HEK293 (cell line): ENCODE measurements around the gene TNFRSF21.
A peak's percentile ranks its signal among the peaks of the same experiment; 100 is the strongest.
"Not testable (repeated sequence)": the region's sequence is repeated elsewhere in the genome, so short reads cannot be mapped to it uniquely, and the experiment has no call there.

Experiments
- CTCF ChIA-PET: fragments of 350-600 bp; formaldehyde crosslinking; extraction: SDS; loops from one replicate; lab custom pipeline; 2021; ENCODE audit warnings: antibody characterized with exemption; lab: Yijun Ruan, JAX
- POLR2A ChIA-PET: fragments of 300-600 bp; formaldehyde crosslinking; extraction: SDS; loops from one replicate; lab custom pipeline; 2020; ENCODE audit warnings: antibody characterized with exemption, inconsistent platforms; lab: Yijun Ruan, JAX
- H3K27ac ChIP-seq: fragments of 200-500 bp; sonication (Bioruptor generic); 2 replicates; pipeline ENCODE4 v1.5.1; 2014; ENCODE audit warnings: low read depth, low read length, control low read depth, inconsistent platforms; ENCODE audit errors: extremely low read depth
- H3K36me3 ChIP-seq, 2 experiments: fragments of 200-500 bp in 1 of 2; sonication (Bioruptor generic) in 1 of 2; 1 replicate in 1 of 2; 2 replicates in 1 of 2; pipeline ENCODE4 v1.5.1; 2014 to 2017; ENCODE audit warnings: inconsistent platforms in 2 of 2, low read length in 2 of 2; ENCODE audit not compliant: control insufficient read depth in 2 of 2, insufficient read depth in 1 of 2
- H3K4me1 ChIP-seq: fragments of 200-500 bp; sonication (Bioruptor generic); 2 replicates; pipeline ENCODE4 v1.5.1; 2014; ENCODE audit warnings: mild to moderate bottlenecking, low read length, inconsistent platforms; ENCODE audit not compliant: control insufficient read depth, insufficient read depth
- H3K4me3 ChIP-seq: 2 replicates; pipeline ENCODE4 v1.5.1; 2011; ENCODE audit warnings: low read depth, mild to moderate bottlenecking, control low read depth, low read length, moderate library complexity
- H3K9me3 ChIP-seq: fragments of 200-500 bp; sonication (Bioruptor generic); 2 replicates; pipeline ENCODE4 v1.5.1; 2014; ENCODE audit warnings: low read depth, low read length, inconsistent platforms; ENCODE audit not compliant: control insufficient read depth, insufficient read depth
- IKZF3 ChIP-seq: fragments of 450-650 bp; IDR thresholded peaks from 2 replicates; pipeline ENCODE4 v1.5.0; 2018; ENCODE audit warnings: missing biosample characterization, mild to moderate bottlenecking, missing genetic modification characterization, moderate library complexity
- MEIS1 ChIP-seq: sonication (generic); formaldehyde crosslinking; IDR thresholded peaks from 2 replicates; pipeline ENCODE4 v1.8.1; 2022; ENCODE audit warnings: missing genetic modification reagents, mild to moderate bottlenecking, borderline replicate concordance
- PRDM2 ChIP-seq: fragments of 450-650 bp; formaldehyde crosslinking; IDR thresholded peaks from 2 replicates; pipeline ENCODE4 v1.5.1; 2016; ENCODE audit warnings: missing biosample characterization, missing genetic modification characterization, borderline replicate concordance
- SETDB1 ChIP-seq: IDR thresholded peaks from one replicate; pipeline ENCODE4 v1.6.1; 2017; ENCODE audit warnings: mild to moderate bottlenecking, low read length, moderate library complexity, mixed read lengths; ENCODE audit not compliant: insufficient read length
- ZBTB26 ChIP-seq: fragments of 450-650 bp; formaldehyde crosslinking; optimal IDR thresholded peaks from 2 replicates; pipeline ENCODE3; 2016; ENCODE audit warnings: missing biosample characterization, mild to moderate bottlenecking, missing genetic modification characterization
- ZNF112 ChIP-seq: fragments of 450-650 bp; formaldehyde crosslinking; IDR thresholded peaks from 2 replicates; pipeline ENCODE4 v1.5.0; 2017; ENCODE audit warnings: missing biosample characterization, missing genetic modification characterization
- ZNF114 ChIP-seq: fragments of 450-650 bp; formaldehyde crosslinking; IDR thresholded peaks from 2 replicates; pipeline ENCODE4 v1.5.0; 2017; ENCODE audit warnings: missing biosample characterization, missing genetic modification characterization
- ZNF138 ChIP-seq: fragments of 450-650 bp; formaldehyde crosslinking; IDR thresholded peaks from 2 replicates; pipeline ENCODE4 v1.5.1; 2016; ENCODE audit warnings: missing biosample characterization, missing genetic modification characterization, borderline replicate concordance
- ZNF146 ChIP-seq: fragments of 450-650 bp; formaldehyde crosslinking; IDR thresholded peaks from 2 replicates; pipeline ENCODE4 v1.5.1; 2016; ENCODE audit warnings: missing biosample characterization, missing genetic modification characterization
- ZNF174 ChIP-seq: fragments of 450-650 bp; formaldehyde crosslinking; IDR thresholded peaks from 2 replicates; pipeline ENCODE4 v1.5.0; 2017; ENCODE audit warnings: missing biosample characterization, mild to moderate bottlenecking, missing genetic modification characterization
- ZNF280C ChIP-seq: fragments of 450-650 bp; formaldehyde crosslinking; IDR thresholded peaks from 2 replicates; pipeline ENCODE4 v1.5.1; 2016; ENCODE audit warnings: missing biosample characterization, missing genetic modification characterization
- ZNF362 ChIP-seq: fragments of 450-650 bp; formaldehyde crosslinking; IDR thresholded peaks from 2 replicates; pipeline ENCODE4 v1.5.1; 2016; ENCODE audit warnings: missing biosample characterization, missing genetic modification characterization
- ZNF513 ChIP-seq: fragments of 450-650 bp; IDR thresholded peaks from 2 replicates; pipeline ENCODE4 v1.5.1; 2018; ENCODE audit warnings: missing biosample characterization, missing genetic modification characterization
- ZNF530 ChIP-seq: fragments of 450-650 bp; formaldehyde crosslinking; IDR thresholded peaks from 2 replicates; pipeline ENCODE4 v1.5.1; 2016; ENCODE audit warnings: low read depth, missing biosample characterization, missing genetic modification characterization
- ZNF580 ChIP-seq: fragments of 450-650 bp; formaldehyde crosslinking; IDR thresholded peaks from 2 replicates; pipeline ENCODE4 v1.5.1; 2016; ENCODE audit warnings: missing biosample characterization, missing genetic modification characterization
- ZNF837 ChIP-seq: fragments of 450-650 bp; formaldehyde crosslinking; IDR thresholded peaks from 2 replicates; pipeline ENCODE4 v1.5.1; 2016; ENCODE audit warnings: missing biosample characterization, missing genetic modification characterization

TNFRSF21 gene

GRCh38 chr6:47275640-47276039 lies 34.1 kb downstream of the TNFRSF21 start:
- ChIA-PET POLR2A (no interaction called here), CTCF (no interaction called here)
- no peak overlapping the region for H3K4me3 ChIP-seq
- TF ChIP-seq SETDB1 = no peak
- TF ChIP-seq ZNF362 (tag by site-specific recombination) = no peak
- TF ChIP-seq ZNF513 (tag by site-specific recombination) = no peak
- no peak for TF ChIP-seq ZBTB26 (tag by site-specific recombination)
- no peaks in the 10 kb centered on the region for H3K9me3 ChIP-seq
- H3K4me1 ChIP-seq = peaks cover 9% of the 10 kb centered on the region
- H3K36me3 ChIP-seq = peaks cover 0 to 9% of the 10 kb centered on the region in 2 experiments; a peak in 2 of 3 replicates
- H3K27ac ChIP-seq = no peak overlapping the region

- H3K36me3 ChIP-seq, H3K4me3 ChIP-seq, H3K4me1 ChIP-seq, H3K27ac ChIP-seq, POLR2A ChIA-PET, H3K9me3 ChIP-seq, CTCF ChIA-PET: not testable (repeated sequence)
- peak; percentile 79; the same call in 1 of the 2 replicates for TF ChIP-seq ZNF580 (tag by site-specific recombination)
- peak; percentile 88 for TF ChIP-seq ZNF146 (tag by site-specific recombination)
Measured at GRCh38 chr6:47275132-47275531, 34.6 kb downstream of the TNFRSF21 start.

- TF ChIP-seq ZNF138 (no peak), ZNF114 (no peak), IKZF3 (tag by site-specific recombination) (no peak), PRDM2 (no peak), ZNF112 (tag by site-specific recombination) (no peak), MEIS1 (CRISPR knock-in tag) (no peak), ZNF280C (tag by site-specific recombination) (no peak), ZNF837 (tag by site-specific recombination) (no peak), ZNF530 (no peak), ZNF174 (tag by site-specific recombination) (no peak)
- no peaks in the 10 kb centered on the region for H3K4me1 ChIP-seq
- H3K36me3 ChIP-seq = peaks cover 0 to 3% of the 10 kb centered on the region in 2 experiments; a peak in 1 of 3 replicates
- H3K27ac ChIP-seq = no peak overlapping the region
- H3K9me3 ChIP-seq = no peaks in the 10 kb centered on the region
- H3K4me3 ChIP-seq = no peak overlapping the region
- CTCF ChIA-PET = no interaction called here
- POLR2A ChIA-PET = no interaction called here
Measured at GRCh38 chr6:47268572-47269187, 41.0 kb downstream of the TNFRSF21 start.
